ENCODE results near the gene MARF1.
"Not testable (repeated sequence)": the region's sequence is repeated elsewhere in the genome, so short reads cannot be mapped to it uniquely, and the experiment has no call there.

MARF1 gene

DNA sequence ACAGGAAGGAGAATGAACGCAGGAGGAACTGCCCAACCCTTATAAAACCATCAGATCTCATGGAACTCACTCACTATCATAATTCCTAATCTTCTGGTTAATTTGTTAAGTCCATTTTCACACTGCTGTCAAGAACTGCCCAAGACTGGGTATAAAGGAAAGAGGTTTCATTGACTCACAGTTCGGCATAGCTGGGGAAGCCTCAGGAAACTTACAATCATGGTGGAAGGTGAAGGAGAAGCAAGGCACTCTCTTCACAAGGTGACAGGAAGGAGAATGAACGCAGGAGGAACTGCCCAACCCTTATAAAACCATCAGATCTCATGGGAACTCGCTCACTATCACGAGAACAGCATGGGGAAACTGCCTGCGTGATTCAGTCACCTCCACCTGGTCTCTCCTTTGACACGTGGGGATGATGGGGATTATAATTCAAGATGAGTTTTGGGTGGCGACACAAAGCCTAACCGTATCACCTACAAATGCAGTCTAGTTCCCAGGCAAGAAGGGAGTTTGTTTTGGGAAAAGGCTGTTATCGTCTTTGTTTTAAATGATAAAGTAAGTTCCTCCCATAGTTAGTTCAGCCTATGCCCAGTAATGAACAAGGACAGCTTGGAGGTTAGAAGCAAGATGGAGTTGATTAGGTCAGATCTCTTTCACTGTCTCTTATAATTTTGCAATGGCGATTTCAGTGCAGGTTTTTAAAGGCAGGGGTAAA is 68.9 kb downstream of the MARF1 start:
- DNase-seq (ENCODE audit: low read depth in 2 of 2, low spot score in 1 of 2): not testable (repeated sequence)

DNA sequence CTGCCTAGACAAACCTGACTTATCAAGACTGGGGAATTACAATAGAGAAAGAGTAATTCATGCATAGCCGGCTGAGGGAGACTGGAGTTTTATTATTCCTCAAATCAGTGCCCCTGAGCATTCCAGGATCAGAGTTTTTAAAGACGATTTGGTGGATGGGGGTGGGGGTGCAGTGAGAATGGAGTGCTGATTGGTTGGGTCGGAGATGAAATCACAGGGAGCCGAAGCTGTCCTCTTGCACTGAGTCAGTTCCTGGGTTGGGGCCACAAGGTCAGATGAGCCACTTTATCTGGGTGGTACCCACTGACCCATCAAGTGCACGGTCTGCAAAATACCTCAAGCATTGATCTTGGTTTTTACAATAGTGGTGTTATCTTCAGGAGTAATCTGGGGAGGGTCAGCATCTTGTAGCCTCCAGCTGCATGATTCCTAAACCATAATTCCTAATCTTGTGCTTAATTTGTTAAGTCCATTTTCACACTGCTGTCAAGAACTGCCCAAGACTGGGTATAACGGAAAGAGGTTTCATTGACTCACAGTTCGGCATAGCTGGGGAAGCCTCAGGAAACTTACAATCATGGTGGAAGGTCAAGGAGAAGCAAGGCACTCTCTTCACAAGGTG is 69.6 kb downstream of the MARF1 start:
- DNase-seq (ENCODE audit: low read depth in 2 of 2, low spot score in 1 of 2): no peak

DNA sequence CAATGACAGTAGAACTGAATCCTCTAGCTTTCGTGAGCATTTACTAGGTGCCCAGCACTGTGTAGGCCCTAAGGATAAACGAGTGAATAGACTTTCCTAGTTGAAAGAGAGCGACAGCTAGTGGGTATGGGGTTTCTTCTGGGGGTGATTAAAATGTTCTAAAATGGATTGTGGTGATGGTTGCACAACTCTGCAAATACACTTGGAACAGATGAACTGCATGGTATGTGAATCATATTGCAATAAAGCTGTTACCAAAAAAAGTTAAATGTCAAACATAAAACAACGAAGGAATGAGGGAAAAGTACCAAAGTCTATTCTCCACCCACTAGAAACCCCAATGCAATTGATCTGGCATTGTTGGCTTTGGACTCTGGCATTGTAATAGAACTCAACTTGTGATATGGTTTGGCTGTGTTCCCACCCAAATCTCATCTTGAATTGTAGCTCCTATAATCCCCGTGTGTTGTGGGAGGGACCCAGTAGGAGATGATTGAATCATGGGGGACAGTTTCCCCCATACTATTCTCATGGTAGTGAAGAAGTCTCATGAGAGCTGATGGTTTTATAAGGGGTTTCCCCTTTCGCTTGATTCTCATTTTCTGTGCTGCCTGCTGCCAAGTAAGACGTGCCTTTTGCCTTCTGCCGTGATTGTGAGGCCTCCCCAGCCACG is 70.5 kb downstream of the MARF1 start:
- no peak for DNase-seq (ENCODE audit: low read depth in 2 of 2, low spot score in 1 of 2)

DNA sequence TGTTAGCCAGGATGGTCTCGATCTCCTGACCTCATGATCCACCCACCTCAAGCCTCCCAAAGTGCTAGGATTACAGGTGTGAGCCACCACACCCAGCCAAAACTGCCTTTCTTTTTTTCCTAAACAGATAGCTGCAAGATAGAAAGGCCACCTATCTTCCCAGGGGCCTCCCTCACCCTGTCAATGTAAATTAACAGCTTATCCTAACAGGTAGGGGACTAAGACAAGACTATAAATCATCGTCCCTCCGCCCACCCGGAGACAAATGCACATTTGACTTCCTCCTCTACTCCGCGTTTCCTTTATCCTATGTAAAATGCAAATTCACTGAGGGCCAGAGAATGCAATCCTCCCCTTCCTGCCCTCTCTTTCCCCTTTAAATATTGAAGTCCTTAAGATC is 71.4 kb downstream of the MARF1 start:
- no peak for DNase-seq (ENCODE audit: low read depth in 2 of 2, low spot score in 1 of 2)

DNA sequence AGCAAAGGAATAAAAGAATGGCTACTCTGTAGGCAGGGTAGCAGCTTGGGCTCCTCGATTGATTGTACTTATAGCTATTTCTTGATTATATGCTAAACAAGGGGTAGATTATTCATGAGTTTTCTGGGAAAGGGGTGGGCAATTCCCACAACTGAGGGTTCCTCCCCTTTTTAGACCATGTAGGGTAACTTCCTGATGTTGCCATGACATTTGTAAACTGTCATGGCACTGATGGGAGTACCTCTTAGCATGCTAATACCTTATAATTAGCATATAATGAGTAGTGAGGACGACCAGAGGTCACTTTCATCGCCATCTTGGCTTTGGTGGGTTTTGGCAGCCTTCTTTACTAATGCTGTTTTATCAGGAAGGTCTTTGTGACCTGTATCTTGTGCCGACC is 72.3 kb downstream of the MARF1 start:
- DNase-seq (ENCODE audit: low read depth in 2 of 2, low spot score in 1 of 2): not testable (repeated sequence)

DNA sequence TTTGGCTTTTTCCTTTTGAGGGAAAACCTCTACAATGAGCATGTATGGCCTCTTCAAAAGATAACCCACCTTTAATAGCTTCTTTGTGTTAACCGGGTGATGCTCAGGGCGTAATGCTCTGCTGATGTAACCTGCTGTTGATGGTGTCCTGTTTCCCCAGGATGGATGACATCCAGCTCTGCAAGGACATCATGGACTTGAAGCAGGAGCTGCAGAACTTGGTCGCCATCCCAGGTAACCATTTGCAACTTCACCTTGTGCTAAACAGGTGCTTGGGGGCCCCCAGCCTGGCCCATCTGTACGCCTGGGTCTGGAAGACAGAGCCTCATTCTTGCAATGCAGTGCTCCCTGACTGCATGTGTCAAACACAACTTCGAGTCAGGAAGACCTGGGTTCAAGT is 75.1 kb downstream of the MARF1 start:
- DNase-seq (ENCODE audit: low read depth in 2 of 2, low spot score in 1 of 2): no peak

DNA sequence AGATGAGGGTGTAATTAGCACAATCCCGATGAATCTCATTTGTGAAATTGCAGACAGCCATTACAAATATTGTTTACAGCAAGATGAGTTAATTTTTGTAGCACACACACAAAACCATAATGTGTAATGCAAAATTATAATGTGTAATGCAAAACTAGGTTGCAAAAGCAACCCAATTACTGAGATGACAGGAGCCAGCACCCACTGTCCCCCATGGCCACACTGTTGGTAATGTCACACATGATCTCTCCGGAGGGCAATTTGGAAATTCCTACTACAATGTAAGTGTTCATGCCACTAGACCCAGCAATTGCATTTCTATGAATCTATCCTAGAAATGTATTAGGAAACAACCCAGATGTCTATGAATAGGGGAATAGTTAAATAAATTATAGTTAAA is 76.9 kb downstream of the MARF1 start:
- DNase-seq (ENCODE audit: low read depth in 2 of 2, low spot score in 1 of 2): no peak

DNA sequence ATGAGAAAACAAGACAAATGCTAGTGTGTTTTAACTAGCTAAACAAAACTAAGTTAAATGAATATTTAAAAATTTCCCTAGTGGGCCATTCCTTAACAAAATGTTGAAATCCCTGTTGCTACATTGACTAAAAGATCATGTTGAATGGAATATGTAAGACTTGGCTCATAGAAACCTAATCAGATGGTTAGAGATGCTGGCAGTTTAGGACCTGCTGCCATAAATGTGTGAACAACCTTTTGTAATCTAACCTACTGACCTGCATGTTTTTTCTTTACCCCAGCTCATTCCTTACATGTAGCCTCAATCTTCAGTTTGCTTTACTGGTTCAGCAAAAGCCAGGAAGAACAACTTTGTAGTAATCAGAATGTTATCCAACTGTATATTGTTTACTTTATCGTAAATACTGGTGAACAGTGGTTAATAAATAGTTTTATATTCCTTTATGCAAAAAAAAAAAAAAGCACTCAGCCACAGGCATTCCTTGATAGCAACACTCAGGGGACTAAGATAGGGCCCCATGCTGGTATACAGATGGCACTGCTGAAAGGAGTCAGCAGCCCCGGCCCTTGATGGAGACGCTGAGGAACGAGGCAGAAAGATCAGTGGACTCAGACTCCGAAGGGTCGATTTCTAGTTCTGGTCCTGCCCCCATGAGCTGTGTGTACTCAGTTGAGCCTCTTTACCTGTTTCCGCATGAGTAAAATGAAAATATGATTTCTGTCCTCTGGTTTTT is 78.2 kb downstream of the MARF1 start:
- no peak for DNase-seq (ENCODE audit: low read depth in 2 of 2, low spot score in 1 of 2)

DNA sequence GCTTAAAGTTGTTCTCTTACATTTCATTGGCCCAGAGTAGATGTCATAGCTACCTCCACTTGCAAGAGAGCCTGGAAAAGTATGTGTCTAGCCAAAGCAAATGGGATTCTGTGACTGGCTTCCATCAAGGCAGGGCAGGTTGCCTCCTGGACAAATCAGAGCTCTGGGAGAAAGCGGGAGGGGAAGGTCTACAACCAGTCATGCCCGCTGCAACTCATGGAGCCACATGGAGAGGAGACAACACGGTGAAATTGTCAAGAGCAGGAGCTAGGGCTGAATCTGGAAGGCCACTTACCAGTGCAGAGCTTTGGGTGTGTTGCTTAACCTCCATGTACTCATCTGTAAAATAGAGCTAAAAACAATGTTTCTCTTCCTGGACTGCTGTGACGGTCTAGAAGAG is 83.8 kb downstream of the MARF1 start:
- no peak for DNase-seq (ENCODE audit: low read depth in 2 of 2, low spot score in 1 of 2)

DNA sequence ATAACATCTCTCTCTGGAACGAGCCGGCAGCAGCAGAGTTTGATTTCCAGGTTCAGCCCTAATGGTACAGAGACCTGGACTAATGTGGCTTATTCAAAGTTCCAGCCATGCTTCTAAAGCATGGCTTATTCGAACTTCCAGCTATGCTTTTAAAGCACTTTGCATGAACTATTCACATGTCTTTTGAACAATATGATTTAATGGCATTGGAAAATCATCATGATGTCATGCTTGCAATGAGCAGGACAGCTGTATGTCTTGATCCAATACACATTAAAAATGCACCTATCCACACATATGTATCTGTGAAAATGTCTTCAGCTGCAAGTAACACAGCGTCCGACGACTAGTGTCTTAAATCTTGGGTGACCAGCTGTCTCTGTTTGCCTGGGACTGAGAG is 85.7 kb downstream of the MARF1 start:
- DNase-seq (ENCODE audit: low read depth in 2 of 2, low spot score in 1 of 2): no peak

DNA sequence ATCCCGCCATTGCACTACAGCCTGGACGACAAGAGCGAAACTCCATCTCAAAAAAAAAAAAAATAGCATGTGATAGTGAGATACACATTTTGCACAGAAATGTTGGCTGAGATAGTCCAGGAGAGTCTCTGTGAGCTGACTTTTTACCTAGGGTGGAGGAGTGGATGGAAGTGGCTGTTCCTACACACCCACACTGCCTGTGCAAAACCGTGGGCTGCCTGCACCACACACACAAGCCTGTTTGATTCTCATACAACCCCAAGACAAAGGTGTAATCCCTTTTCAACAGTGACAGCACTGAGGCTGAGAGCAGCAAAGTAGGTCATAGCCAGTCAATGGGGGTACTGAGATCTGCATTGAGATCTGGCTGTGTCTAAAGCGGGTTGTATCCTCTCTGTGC is 86.8 kb downstream of the MARF1 start:
- DNase-seq (ENCODE audit: low read depth in 2 of 2, low spot score in 1 of 2): no peak

DNA sequence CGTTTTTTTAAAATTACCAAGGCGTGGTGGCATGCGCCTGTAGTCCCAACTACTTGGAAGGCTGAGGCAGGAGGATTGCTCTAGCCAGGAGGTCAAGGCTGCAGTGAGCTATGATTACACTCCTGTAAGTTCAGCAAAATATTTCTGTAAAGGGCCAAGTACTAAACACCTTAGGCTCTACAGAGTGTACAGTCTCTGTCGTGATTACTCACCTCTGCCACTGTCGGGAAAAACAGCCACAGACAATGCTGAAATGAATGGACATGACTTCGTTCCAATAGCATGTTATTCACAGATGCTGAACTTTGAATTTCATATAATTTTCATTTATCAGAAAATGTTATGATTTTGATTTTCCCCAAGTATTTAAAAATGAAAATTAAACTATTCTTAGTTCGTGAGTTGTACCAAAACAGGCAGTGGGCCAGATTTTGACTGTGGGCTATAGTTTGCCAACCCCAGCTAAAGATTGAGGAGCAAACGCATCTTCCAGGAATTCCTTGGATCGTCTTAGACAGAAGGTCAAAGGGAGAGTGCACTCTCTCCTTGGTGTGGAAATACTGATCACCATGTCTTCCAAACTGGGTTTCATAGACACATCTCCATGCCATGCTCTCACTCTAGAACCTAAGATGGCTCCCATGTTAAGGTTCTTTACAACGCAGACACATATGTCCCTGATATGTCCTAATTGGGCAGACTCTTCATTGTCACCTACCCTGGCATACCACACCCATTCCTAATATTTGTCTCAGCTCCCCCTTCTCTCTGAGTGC is 89.5 kb downstream of the MARF1 start:
- DNase-seq (ENCODE audit: low read depth in 2 of 2, low spot score in 1 of 2): no peak

DNA sequence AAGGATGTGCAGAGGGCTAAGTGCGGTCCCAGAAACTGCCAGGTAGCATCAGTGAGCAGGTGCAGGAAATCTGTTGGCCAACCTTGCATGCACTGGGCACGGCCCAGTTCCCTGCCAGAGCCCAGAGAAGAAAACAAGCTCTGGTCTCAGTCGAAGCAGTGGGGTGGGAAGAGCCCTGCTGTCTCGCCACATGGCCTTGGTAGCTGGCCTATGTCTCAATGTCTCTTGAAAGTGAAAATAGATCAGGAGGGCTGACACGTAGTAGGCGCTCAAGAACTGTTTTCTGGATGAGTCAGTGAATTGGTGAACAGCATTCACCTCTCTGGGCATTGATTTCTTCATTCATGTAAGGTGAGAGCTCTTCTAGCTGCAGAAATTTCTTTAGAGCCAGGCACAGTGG is 90.4 kb downstream of the MARF1 start:
- no peak for DNase-seq (ENCODE audit: low read depth in 2 of 2, low spot score in 1 of 2)

DNA sequence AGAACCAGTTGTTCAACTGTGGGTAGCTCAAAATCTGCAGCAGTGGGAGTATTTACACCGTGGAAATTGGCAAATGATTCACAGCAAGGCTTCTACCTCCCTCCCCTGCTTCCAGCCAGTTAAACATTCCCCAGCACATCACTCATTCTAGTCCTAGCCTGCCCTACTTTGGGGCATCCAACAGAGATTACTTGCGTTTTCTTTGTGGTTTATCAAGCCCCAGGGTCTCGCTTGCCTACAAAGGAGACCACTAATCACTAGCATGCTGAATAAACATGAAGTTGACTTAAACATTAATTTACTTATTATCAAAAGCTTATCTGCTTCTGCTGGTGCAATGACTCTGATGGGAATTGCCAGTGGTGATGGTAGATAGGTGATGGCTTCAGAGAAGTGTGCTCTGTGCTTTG is 94.5 kb downstream of the MARF1 start:
- DNase-seq (ENCODE audit: low read depth in 2 of 2, low spot score in 1 of 2): no peak

DNA sequence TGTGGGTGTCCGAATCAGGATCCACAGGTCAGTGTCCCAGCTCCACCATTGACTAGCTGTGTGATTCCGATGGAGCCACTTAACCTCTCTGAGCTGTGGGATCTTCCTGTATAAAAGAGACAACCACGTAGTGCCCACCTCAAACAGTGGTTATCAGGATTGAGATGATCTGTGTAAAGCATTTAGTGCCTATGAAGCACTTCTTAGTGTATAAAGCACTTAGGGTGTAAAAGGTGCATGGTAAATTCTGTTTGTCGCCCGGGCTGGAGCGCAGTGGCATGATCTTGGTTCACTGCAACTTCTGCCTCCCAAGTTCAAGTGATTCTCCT is 95.2 kb downstream of the MARF1 start:
- DNase-seq (ENCODE audit: low read depth in 2 of 2, low spot score in 1 of 2): no peak

DNA sequence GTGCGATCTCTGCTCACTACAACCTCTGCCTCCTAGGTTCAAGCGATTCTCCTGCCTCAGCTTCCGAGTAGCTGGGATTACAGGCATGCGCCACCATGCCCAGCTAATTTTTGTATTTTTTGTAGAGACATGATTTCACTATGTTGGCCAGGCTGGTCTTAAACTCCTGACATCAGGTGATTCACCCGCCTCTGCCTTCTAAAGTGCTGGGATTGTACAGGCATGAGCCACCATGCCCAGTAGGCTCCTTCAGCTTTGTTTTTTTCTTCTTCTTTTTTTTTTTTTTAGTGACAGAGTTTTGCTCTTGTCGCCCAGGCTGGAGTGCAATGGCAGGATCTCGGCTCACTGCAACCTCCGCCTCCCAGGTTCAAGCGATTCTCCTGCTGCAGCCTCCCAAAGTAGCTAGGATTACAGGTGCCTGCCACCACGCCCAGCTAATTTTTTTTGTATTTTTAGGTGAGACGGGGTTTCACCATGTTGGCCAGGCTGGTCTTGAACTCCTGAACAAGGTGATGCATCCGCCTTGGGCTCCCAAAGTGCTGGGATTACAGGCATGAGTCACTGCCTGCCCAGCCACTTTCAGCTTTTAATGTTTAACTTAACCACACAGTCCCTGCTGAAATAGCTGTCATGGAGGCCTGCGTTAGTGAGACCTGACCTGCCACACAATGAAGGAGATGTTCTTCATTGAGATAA is 95.7 kb downstream of the MARF1 start:
- not testable (repeated sequence) for DNase-seq (ENCODE audit: low read depth in 2 of 2, low spot score in 1 of 2)

DNA sequence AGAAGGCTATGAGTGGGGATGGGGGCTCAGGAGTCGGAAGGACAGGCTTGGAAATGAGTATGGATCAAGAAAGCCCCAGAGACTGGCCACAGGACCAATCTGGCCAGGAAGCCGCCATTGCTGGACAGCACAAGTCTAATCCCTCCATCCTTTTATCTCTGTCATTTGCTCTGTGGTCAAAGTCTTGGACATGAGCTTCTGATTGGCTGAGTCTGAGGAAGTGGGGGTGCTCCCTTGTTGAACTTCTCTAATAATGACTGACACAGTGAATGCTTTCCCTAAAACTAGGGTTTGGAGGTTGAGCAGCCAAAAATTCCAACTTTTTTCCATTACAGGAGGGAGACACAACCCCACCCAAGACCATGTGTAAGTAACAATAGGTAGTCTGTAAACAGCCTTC is 97.4 kb downstream of the MARF1 start:
- no peak for DNase-seq (ENCODE audit: low read depth in 2 of 2, low spot score in 1 of 2)

DNA sequence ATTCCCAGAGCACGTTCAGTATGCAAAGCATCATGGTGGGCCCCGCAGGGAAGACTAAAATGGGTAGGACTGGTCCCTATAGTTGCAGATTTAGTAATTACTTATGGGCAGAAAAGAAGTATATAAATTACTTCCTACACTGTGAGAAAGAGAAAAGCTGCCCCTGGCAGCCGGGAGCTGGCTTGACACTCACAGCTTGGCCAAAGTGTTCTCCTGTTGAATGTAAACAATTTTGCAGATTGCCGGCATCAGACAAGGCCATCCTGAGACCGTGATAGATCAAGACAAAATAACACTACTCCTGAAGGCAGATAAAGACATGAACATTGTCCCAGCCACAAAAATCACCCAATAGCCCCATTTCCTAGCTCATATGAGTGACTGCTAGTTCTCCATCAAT is 98.5 kb downstream of the MARF1 start:
- no peak for DNase-seq (ENCODE audit: low read depth in 2 of 2, low spot score in 1 of 2)

Data from stimulated activated CD8-positive, alpha-beta memory T cell treated with anti-CD3 and anti-CD28 coated beads, Interleukin-4, amount 100 ng/mL, for 4 hours (primary cell).